ENCODE results near the gene CCDC15. TPM values are rescaled to one million over a fixed set of nuclear protein-coding genes. Genes with fewer than 3 reads are reported as not detected.

CCDC15 gene
- total RNA-seq, 1 donor = 9.8 TPM

DNA sequence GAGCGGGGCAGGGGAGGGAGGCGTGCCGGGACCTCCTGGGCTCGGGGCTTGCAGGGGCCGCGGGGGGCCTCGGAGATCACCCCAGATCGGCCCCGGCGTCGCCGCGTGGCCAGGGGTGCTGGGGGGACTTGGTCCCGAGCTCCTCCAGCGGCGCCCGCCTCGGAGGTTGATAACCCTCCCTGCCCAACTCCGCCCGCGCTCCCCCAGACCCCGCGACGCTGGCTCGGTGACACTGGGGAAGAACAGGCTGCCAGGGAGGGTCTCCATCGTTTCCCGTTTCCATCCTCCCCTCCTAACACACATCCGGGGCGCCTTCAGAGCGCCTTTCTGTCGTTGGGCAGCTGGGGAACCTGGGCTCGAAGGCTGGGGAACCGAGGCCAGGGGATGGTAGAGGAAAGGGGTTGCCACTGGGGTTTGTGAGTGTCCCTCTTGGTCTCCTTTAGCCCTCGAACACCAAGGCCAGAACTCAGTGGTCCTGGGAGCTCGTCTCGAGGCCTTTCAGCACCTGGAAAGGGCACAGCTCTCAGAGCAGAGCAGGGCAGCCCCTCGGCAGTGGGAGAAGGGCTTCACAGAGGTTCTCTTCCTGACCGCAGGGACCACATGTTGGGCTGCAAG, 109.5 kb downstream of the CCDC15 start:
- TF ChIP-seq, protein P1, sequence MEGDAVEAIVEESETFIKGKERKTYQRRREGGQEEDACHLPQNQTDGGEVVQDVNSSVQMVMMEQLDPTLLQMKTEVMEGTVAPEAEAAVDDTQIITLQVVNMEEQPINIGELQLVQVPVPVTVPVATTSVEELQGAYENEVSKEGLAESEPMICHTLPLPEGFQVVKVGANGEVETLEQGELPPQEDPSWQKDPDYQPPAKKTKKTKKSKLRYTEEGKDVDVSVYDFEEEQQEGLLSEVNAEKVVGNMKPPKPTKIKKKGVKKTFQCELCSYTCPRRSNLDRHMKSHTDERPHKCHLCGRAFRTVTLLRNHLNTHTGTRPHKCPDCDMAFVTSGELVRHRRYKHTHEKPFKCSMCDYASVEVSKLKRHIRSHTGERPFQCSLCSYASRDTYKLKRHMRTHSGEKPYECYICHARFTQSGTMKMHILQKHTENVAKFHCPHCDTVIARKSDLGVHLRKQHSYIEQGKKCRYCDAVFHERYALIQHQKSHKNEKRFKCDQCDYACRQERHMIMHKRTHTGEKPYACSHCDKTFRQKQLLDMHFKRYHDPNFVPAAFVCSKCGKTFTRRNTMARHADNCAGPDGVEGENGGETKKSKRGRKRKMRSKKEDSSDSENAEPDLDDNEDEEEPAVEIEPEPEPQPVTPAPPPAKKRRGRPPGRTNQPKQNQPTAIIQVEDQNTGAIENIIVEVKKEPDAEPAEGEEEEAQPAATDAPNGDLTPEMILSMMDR (IDR thresholded peaks at IDR 0.05; ENCODE audit: insufficient read depth, low read length) = no peak
- peak overlapping the region; percentile 77 for H3K4me3 ChIP-seq (ENCODE audit: low read depth, low read length)
- no peak for DNase-seq (ENCODE audit: low read depth)

DNA sequence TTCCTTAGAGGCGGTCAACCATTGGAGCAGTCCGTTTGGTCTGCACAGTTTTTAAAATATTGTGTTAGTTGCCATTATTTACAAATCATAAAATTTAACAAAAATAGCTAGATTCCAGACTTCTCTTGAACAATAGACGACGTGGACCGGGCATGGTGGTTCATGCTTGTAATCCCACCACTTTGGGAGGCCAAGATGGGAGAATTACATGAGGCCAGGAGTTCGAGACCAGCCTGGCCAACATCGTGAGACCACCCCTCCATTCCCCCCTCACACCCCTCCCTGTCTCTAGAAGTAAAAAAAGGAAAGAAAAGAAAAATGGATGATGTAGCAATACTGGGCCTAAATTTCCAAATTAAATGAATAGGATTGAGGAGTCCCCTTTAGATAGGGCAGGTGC, 110.1 kb downstream of the CCDC15 start:
- no peak for DNase-seq (ENCODE audit: low read depth)
- TF ChIP-seq, protein P1 (IDR thresholded peaks at IDR 0.05; ENCODE audit: insufficient read depth, low read length) = no peak
- no peak overlapping the region for H3K4me3 ChIP-seq (ENCODE audit: low read depth, low read length)

DNA sequence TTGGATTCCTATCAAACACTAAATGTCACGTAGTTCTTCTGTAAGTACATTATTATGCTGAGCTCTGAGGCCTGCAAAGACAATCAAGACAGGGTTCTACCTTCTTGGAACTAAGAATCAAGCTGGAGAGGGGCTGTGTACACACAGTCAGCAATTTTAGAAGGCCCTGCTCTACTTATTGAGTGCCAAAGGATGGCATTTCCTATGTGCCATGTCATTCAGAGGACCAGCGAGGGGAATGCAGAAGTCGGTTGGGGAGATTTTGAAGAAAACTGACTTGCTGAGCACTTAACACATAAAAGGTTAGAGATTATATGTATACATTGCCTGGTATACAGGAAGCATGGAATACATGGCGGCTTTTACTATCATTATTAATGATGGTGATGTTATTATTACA, 114.4 kb downstream of the CCDC15 start:
- no peak for DNase-seq (ENCODE audit: low read depth)
- TF ChIP-seq, protein P1 (IDR thresholded peaks at IDR 0.05; ENCODE audit: insufficient read depth, low read length) = no peak
- H3K4me3 ChIP-seq (ENCODE audit: low read depth, low read length) = no peak overlapping the region

- peak; percentile 55 for DNase-seq (ENCODE audit: low read depth)
- TF ChIP-seq, protein P1 (IDR thresholded peaks at IDR 0.05; ENCODE audit: insufficient read depth, low read length) = no peak
- no peak overlapping the region for H3K4me3 ChIP-seq (ENCODE audit: low read depth, low read length)
Observed at GRCh38 chr11:125069008-125069407, 115.0 kb downstream of the CCDC15 start.

- no peak overlapping the region for H3K4me3 ChIP-seq (ENCODE audit: low read depth, low read length)
- no peak for DNase-seq (ENCODE audit: low read depth)
- TF ChIP-seq, protein P1 (IDR thresholded peaks at IDR 0.05; ENCODE audit: insufficient read depth, low read length) = no peak
Observed at GRCh38 chr11:125069796-125070195, 115.8 kb downstream of the CCDC15 start.

GRCh38 chr11:125070699-125071254, 116.8 kb downstream of the CCDC15 start:
- H3K4me3 ChIP-seq (ENCODE audit: low read depth, low read length) = no peak overlapping the region
- TF ChIP-seq, protein P1 (IDR thresholded peaks at IDR 0.05; ENCODE audit: insufficient read depth, low read length) = no peak
- DNase-seq (ENCODE audit: low read depth) = peak; percentile 82

- H3K4me3 ChIP-seq (ENCODE audit: low read depth, low read length) = no peak overlapping the region
- TF ChIP-seq, protein P1 (IDR thresholded peaks at IDR 0.05; ENCODE audit: insufficient read depth, low read length) = no peak
- DNase-seq (ENCODE audit: low read depth) = no peak
Observed at GRCh38 chr11:125071435-125071834, 117.4 kb downstream of the CCDC15 start.

Measured in fibroblast of the aortic adventitia (primary cell).